HG02973 (cell line): Measurements from ENCODE around the gene RTN4RL1.

Experiments
- ATAC-seq: cut with Tn5 transposase; IDR thresholded peaks from one replicate; pipeline ENCODE4 v1.9.1; 2021; ENCODE audit warnings: moderate library complexity; ENCODE audit not compliant: unreplicated experiment

The RTN4RL1 gene

GRCh38 chr17:1978396-1978949 lies 46.7 kb downstream of the RTN4RL1 start:
- no peak for ATAC-seq

- ATAC-seq = no peak
These were observed 47.3 kb downstream of the RTN4RL1 start for GRCh38 chr17:1977583-1978395.

GRCh38 chr17:1976683-1977064 lies 48.5 kb downstream of the RTN4RL1 start:
- ATAC-seq = no peak

- ATAC-seq = no peak
These were observed 49.0 kb downstream of the RTN4RL1 start for GRCh38 chr17:1976000-1976682.

- ATAC-seq = no peak
These were observed 49.6 kb downstream of the RTN4RL1 start for GRCh38 chr17:1975573-1975972.

- no peak for ATAC-seq
These were observed 52.5 kb downstream of the RTN4RL1 start for GRCh38 chr17:1972487-1973160.

GRCh38 chr17:1970843-1971384 lies 54.2 kb downstream of the RTN4RL1 start:
- no peak for ATAC-seq

- ATAC-seq = no peak
These were observed 55.4 kb downstream of the RTN4RL1 start for GRCh38 chr17:1969712-1970111.

GRCh38 chr17:1967213-1967612 lies 57.9 kb downstream of the RTN4RL1 start:
- no peak for ATAC-seq

GRCh38 chr17:1966274-1967086 lies 58.7 kb downstream of the RTN4RL1 start:
- ATAC-seq = no peak

GRCh38 chr17:1965556-1966273 lies 59.4 kb downstream of the RTN4RL1 start:
- ATAC-seq = no peak

- no peak for ATAC-seq
These were observed 61.9 kb downstream of the RTN4RL1 start for GRCh38 chr17:1963250-1963649.

GRCh38 chr17:1961189-1961588 lies 63.9 kb downstream of the RTN4RL1 start:
- no peak for ATAC-seq

GRCh38 chr17:1960545-1960912 lies 64.6 kb downstream of the RTN4RL1 start:
- ATAC-seq = no peak

- ATAC-seq = no peak
These were observed 65.1 kb downstream of the RTN4RL1 start for GRCh38 chr17:1959871-1960544.

- no peak for ATAC-seq
These were observed 66.8 kb downstream of the RTN4RL1 start for GRCh38 chr17:1958134-1958881.

GRCh38 chr17:1957037-1957436 lies 68.1 kb downstream of the RTN4RL1 start:
- ATAC-seq = no peak

- no peak for ATAC-seq
These were observed 69.0 kb downstream of the RTN4RL1 start for GRCh38 chr17:1956134-1956533.

- ATAC-seq = no peak
These were observed 71.3 kb downstream of the RTN4RL1 start for GRCh38 chr17:1953831-1954230.
